Measurements from ENCODE around the gene DTX3L.

Gene DTX3L

DNA sequence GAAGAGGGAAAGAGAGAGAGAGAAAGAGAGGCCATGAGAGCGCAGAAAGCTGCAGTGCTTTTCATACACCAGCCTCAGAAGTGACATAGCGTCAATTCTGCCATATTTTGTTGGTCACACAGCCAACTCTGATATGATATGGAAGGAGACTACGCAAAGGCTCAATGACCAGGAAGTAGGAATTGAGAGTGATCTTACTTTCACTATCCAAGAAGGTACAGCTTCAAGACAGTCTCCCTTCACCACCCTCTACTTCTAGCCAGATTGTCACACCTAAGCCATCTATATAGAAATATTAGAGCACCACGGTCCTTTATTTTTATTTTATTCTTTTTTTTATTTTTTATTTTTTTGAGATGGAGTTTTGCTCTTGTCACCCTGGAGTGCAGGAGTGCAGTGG, 34.4 kb downstream of the DTX3L start:
- in situ Hi-C loops (cut with MboI; ENCODE audit: low sequenced_read_pairs) = no loop called here

DNA sequence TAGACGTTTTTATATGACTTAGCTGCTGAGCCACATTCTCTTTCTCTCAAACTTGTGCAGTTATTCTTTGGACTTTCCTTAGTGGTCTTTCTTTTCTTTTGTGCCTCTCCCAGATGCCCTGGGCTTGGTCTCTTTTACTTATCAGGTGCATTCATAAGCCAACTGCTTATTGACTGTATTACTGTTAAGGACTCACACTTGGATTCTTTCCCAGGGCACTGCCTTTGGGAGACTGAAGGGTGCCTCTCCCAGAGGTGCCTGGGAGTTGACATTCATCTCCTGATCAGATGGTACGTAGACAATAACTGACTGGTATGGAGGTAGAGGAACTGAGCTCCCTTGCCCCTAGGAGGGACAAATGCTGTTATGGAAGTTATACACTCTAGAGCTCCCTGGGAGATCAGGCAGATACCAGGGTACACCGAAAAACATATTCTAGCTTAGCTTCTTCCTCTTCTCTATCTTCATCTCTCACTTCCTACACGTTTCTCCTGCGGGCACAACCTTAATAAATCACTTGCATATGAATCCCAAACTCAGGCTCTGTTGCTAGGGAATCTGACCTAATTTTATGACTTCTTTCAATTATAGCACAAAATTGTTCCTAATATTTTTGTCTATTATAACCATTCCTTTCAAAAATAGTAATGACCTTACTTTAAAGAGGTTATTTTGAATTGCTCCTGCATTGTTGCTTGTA, 38.0 kb downstream of the DTX3L start:
- in situ Hi-C loops (cut with MboI; ENCODE audit: low sequenced_read_pairs) = no loop called here

DNA sequence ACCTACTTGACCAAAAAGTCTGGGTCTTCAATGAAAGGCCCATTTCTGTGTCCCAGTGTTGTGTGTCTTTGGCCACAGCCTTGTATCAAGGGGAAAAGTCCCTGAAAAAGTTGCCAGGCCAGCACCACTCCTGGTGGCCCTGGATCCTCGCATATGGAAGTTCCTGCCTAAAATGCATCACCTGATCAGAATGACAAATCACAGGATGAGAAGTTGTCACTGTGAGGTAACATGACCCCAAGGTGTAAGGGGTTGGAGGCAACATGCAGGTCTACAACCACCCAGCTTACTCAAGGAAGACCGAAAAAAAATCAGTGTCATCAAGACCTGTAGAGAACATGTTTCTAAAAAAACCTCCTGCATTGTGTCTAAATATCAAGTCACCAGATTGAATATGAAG, 38.9 kb downstream of the DTX3L start:
- in situ Hi-C loops (cut with MboI; ENCODE audit: low sequenced_read_pairs) = no loop called here

DNA sequence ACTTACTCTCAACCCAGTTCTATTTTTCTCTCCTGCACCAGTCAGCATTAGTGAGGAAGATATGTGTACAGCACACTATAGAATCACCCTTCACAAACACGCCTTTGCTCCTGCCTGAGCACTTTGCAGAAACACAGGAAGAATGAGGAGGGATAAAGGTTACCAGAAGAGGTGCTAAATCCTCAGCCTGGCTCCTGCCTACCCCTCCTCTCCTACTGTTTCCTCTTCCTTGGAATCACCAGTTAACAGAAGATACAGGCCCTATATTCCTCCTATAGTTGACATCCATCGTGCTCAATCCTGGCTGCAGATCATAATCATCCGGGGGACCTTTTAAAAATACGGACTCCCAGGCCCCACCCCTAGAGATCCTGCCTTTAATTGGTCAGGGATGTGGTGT, 42.2 kb downstream of the DTX3L start:
- in situ Hi-C loops (cut with MboI; ENCODE audit: low sequenced_read_pairs) = no loop called here

DNA sequence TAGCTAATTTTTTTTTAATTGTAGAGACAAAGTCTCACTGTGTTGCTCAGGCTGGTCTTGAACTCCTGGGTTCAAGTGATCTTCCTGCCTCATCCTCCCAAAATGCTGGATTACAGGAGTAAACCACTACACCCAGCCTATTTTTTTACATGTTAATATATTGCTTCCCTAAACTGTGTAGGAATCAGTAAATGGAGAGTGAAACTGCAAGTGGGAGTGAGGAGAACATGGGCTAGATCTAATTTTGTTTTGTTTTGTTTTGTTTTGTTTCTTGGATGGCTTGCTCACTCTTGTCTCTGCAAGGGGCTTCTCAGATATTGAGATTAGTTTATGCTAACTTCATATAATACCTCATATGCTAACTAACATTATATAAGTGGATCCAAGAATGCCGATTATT, 44.8 kb downstream of the DTX3L start:
- in situ Hi-C loops (cut with MboI; ENCODE audit: low sequenced_read_pairs) = no loop called here

DNA sequence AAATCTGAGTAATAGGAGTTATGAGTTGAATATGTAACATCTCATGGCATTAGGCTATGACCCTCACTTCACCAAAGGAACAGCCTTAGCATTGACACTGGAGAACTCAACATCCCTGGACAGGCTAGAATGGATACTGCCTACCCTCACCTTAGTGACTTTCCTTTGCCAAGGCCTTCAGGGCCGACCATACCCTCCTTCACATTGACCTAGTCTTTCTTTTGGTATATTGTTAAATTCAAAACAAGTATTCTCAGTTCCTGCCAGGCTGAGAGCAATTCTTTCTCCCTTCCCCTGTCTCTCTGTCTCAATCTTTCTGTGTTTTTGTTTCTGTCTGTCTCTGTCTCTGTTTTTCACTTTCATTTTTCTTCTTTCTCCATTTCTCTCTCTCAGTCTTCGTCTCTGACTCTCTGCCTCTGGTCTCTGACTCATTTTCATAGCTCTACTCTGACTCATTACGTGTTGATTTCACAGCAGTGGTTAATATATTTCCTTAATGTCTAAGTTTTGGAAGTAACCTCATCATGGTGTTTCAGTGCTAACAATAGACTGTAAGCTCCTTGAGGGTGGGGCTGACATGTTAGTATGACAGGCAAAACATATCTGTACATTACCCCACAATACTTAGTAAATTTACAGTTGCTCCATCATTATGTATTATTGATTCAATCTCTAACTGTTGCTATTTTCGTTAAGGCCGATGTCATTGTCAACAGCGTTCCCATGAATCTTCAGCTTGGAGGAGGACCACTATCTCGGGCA, 45.8 kb downstream of the DTX3L start:
- in situ Hi-C loops (cut with MboI; ENCODE audit: low sequenced_read_pairs) = no loop called here

DNA sequence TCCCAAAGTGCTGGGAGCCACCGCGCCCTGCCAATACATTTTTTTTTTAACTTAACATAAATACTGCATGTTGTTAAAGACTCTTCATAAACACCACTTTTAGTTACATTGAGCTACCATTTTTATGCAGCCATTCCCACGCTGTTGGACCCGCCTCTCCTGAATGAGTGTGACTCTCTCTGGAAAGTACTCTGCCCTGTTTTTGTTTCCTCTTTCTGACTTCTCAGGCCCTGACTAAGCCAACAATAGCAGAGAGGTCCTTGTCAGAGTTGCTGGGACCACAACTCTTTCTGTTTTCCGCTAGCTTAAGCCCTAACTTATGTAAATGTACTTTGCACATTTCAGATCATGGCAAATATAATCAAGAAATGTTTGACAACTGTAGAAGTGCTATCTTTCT, 48.6 kb downstream of the DTX3L start:
- in situ Hi-C loops (cut with MboI; ENCODE audit: low sequenced_read_pairs) = no loop called here

DNA sequence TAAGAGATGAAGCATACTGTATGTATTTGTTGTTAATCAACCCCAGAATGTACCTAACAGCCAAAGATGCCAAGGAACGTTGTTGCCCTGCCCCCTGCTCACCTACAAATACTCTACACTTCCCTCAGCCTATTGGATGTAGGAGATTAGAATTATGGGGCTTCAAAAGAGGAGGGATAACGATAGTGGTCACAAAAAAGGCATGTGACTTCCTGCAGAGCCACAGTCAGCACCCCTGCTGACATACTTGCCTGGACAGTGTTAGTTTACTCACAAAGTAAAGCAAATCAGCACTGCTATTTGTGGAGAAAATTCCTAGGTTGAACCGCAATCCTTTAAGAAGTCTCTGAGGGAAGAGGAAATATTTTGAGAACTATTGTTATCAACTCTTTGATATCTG, 51.2 kb downstream of the DTX3L start:
- in situ Hi-C loops (cut with MboI; ENCODE audit: low sequenced_read_pairs) = no loop called here

DNA sequence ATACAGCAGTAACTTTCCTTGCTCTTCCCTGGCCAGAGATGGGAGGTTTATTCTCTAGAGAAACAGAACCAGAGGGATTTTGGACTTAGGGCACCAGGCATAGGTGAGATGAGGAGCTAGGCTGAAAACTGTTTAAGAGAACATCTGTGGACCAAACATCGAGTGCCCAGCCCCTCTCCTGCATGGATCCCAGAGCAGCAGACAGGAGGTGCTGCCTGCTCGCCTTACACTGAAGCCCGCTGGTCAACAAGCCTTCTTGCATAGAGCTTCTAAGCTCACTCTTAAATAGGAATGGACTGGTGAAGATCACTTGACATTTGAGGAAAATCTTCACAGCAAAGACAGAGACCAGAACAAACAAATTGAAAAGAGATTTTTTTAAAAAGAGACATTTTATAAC, 54.5 kb downstream of the DTX3L start:
- in situ Hi-C loops (cut with MboI; ENCODE audit: low sequenced_read_pairs) = no loop called here

DNA sequence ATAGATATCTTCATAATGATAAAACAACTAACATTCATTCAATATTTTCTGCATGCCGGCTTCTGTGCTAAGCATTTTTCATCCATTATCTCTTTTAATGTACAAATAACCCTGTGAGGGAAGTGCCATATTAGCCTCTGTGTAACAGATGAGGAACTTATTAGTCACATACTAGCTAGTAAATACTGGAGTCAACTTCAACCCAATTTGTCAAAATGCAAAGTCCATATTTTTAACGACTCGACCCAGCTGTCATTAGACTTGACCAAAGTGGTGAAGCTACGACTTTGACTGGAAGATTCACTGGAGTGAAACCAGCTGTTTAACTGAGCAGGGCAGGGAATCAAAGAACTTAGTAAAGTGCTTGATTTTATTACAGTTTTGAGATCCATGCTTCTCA, 54.9 kb downstream of the DTX3L start:
- in situ Hi-C loops (cut with MboI; ENCODE audit: low sequenced_read_pairs) = no loop called here

DNA sequence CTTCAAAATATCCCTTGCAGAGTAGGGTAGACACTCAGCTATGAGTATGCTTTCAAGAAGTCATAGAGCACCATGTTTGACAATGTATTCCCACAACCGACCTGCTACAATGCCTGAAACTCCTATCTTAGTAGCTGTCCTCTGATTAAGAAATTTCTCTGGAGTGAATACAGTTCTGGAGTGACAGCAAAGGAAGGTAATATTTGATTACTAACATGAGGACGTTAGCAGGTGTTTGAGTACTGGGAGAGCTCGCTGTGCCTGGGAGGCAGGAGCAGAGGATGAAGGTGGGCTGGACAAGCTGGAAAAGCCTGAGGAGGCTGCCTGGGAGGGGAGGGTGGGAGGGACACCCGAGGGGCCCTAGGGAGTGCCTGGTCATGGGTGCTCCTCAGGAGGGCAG, 56.3 kb downstream of the DTX3L start:
- in situ Hi-C loops (cut with MboI; ENCODE audit: low sequenced_read_pairs) = no loop called here

DNA sequence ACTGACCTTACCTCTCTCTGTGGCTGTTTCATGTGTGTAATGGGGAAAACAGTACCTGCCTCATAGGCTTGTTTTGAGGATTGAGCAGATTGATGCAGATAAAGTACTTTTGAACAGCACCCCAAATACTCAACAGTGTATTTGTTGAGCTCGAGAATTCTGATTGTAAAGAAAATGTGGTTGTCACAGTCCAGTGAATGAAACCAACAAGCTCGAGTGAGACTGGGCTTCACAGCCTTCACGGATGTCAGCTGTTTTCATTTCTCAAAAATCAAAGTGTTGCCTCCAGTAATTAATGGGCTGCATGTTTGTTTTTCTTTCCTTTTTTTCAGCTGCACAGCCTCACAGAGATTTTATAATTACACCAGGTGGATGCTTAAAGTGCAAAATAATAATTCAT, 57.0 kb downstream of the DTX3L start:
- in situ Hi-C loops (cut with MboI; ENCODE audit: low sequenced_read_pairs) = no loop called here

DNA sequence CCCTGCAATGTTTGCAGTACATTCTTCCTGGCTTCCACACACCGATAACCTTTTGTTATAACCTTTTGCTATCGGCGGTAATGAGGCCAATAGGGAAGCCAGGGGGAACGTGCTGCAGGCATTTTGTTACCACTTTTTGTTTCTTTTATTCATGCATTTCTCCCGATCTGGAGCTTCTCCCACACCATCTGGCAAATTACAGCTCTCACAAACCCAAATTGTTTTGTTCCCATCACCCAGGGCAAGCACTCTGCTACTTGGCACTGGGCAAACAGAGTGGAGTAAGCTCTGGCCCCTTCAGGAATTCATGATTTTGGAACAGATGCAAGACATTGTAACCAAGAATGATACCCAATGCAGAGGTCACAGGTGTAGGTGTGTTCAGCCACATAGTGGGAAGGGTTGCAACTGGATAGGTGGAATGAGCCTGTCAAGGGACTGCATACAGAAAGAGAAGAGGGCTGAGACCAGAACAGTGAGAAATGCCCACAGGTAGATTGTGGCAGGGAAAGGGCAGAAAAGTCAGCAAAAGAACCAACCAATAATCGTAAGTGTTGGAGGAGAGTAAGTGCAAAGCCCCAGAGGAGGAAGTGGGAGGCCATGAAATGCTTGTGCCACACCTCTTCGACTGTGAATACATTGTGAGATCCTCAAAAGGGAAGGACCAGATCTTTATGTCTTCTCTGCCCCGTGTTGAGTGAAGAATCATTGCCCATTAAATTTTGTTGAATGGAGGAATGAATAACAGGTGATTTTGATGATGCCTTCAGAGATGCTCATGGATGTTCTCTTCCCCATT, 59.1 kb downstream of the DTX3L start:
- in situ Hi-C loops (cut with MboI; ENCODE audit: low sequenced_read_pairs) = no loop called here

All from HL-60/S4 (cell line).